Activated T-cell treated with anti-CD3 and anti-CD28 coated beads for 1 hour (primary cell): ENCODE results near the gene BCL2L2.
A peak's percentile ranks its signal among the peaks of the same experiment; 100 is the strongest.

Experiments
- DNase-seq: peaks from one replicate; pipeline ENCODE4 v3.0.0-alpha.2; 2020; ENCODE audit warnings: low read depth

Gene BCL2L2

DNA sequence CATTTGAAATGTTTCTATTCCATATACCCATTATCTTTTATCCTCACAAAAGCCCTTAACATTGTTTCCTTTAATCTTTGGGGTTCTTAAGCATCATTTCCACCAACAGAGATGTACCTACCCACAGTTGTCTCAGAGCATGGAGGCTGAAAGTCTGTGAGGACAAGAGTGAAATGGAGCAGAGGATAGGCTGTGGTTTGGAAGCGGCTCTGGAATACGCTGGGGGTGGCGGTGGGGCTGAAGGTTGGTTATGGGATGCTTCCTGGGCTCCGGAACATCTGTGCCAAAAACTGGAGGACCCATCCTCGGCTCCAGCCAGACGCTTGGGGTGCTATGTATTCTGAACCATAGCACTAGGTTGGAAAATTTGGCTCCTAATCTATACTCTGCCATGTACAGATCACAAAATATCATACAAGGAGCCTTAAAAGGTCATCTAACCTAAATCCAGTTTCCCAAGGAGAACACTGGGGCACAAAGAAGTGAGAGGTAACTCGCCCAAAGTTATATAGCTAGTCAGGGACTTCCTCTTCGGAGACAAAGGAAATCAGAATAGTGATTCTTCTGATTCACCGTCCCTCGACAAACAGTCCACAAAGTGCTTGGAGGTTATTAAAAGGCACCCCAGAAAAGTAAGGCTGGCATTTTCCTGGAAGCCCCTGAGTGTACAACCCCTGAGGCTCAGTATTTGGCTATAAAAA, 6.5 kb upstream of the BCL2L2 start:
- DNase-seq = no peak

DNA sequence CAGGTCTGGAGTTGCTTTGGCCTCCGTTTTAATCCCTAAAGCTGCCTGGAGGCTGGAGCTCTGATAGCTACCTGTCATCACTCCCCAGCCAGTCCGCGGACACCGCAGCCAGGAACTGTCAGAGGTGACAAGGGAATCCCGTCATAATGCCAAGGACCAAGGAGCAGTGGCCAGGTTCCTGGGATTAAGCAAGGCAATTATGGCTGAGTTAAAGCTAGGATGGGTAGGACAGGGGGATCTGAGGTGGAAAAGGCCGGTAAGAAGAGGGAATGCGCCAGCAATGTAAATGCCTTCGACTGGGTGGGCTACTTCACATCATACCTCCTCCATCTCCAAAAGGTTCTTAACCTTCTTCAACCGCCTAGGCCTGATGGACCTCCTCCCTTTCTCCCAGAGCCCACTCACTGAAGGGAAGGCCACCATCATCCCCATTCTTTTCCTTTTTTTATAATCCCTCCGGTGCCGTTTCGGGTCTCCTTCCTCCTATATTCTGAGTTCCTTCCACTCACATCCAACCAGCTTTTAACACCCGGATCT, 5.9 kb upstream of the BCL2L2 start:
- DNase-seq = no peak

- peak; percentile 93 for DNase-seq
Observed at GRCh38 chr14:23301288-23301968, 5.2 kb upstream of the BCL2L2 start.

DNA sequence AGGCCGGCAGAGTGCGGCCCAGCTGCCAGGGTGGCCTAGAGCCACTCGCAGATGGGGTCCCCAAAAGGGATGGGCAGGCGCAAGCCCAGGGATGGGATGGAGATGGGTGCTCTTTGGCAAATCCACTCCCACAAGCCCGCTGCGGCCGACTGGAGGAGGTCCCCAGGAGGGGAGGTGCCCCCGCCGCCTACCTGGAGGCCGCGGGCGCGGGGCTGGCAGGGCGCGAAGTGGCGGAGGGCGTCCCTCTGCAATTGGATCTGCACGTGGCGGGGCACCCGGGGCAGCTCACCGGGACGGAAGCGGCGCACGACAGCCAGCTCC, 4.7 kb upstream of the BCL2L2 start:
- DNase-seq = no peak

GRCh38 chr14:23302290-23303225, 4.1 kb upstream of the BCL2L2 start, which contains the start of gene PPP1R3E:
PPP1R3E (minus strand) TSS chr14:23302859; CDS start chr14:23302576, 283 bp downstream.
- DNase-seq = peak; percentile 81

DNA sequence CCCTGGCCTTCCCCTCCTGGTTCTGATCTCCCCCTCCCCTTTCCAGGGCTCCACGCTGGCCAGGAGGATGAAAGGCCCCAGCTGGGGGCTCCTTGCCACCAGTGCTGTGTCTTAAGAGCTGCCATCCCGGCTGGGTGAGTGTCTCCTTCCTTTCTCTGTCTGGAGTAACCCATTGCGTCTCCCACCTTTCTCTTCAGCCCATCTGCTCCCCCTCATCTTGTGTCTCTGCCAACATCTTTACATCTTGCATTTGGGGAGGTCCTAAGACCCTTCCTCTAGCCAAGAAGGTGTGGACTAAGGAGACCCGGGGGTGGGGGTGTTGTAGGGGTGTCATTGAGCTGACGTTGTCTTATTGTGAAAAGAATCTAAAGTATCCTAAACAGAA, 505 bp downstream of the BCL2L2 start:
- no peak for DNase-seq

DNA sequence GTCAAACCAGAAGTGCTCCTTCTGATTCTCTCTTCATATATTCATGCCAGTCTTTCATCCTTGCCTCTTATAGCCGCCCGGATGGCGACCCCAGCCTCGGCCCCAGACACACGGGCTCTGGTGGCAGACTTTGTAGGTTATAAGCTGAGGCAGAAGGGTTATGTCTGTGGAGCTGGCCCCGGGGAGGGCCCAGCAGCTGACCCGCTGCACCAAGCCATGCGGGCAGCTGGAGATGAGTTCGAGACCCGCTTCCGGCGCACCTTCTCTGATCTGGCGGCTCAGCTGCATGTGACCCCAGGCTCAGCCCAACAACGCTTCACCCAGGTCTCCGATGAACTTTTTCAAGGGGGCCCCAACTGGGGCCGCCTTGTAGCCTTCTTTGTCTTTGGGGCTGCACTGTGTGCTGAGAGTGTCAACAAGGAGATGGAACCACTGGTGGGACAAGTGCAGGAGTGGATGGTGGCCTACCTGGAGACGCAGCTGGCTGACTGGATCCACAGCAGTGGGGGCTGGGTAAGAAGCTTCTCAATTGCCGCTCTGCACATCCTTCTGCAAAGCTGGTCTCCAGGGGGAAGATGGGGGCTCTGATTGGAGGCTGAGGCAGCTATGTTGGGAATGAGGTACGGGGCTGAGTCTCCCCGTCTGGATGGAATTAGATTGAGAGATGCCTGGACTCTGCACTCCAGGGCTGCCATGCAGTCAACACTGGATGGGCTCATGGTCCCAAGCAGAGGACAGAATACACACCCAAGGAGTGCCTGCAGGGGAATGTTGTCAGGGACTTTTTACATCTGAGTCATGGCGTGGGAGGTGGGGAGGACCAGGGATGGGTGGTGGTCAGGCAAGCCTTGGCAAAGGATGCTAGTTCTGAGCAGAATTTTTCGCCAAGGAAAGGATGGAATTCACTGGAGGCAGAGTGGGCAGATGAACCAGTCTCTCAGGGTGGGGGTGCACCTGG, 1.3 kb downstream of the BCL2L2 start:
- no peak for DNase-seq

DNA sequence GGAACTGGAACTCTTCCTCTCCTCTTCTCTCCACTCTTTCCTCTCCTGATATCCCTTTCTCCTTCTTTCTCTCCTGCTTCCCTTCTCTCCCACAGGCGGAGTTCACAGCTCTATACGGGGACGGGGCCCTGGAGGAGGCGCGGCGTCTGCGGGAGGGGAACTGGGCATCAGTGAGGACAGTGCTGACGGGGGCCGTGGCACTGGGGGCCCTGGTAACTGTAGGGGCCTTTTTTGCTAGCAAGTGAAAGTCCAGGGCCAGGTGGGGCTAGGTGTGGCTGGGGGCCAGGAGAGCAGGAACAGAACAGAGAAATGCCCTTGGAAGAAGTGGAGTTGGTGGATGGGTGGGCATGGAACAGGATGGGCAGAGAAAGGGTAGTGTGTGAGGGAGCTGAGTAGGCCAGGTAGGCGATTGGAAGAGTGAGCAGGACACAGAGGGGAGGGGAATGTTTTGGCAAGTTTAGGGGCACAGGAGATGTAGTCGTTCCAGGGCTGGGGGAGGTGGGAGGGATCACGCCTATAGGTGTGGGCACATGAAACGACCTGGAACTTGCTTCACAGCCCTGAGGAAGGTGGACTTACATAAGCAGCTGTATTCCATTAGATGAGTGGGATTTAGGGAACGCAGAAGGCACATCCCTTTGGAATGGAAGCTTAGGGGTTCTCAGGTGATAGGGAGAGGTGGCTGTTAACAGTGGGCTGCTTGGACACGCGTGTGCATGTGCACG, 2.2 kb downstream of the BCL2L2 start:
- no peak for DNase-seq

- DNase-seq = no peak
Observed at GRCh38 chr14:23310546-23310945, 3.9 kb downstream of the BCL2L2 start.

- no peak for DNase-seq
Observed at GRCh38 chr14:23316300-23316699, 9.7 kb downstream of the BCL2L2 start.

- no peak for DNase-seq
Observed at GRCh38 chr14:23319746-23320583, 13.3 kb downstream of the BCL2L2 start.

DNA sequence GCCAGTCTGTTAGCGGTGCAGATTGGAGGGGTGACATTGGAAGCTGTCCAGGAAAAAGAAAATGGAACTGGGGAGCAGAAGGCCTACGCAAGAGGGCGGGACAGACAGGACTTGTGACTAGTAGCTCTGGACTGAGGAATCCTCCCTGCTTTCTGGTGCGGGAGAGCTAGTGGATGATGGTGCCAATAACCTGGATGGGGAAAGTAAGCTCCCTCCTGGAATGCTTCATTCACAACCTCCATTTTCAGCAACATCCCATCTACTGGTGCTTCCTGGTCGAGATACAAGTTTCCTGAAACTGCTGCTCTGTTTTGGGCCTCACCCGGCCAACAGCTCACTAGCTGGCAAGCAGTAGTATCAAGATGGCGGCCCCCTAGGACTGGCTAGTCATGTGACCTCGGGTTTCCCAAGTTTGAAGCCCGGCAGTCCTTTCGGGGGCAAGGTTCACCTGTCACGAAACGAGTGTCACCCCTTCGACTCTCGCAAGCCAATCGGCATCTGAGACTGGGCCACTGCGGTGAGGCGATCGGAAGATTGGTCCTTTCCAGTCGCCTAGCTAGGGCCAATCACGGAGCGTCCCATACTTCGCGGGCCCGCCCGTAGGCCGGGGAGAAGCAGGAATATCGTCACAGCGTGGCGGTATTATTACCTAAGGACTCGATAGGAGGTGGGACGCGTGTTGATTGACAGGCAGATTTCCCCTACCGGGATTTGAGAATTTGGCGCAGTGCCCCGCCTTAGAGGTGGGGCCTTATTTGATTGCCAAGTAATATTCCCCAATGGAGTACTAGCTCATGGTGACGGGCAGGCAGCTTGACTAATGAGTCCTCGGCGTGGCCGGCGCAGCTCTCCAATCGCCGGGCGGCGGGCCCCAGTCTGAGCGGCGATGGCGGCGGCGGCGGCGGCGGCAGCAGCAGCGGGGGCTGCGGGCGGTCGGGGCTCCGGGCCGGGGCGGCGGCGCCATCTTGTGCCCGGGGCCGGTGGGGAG, 14.2 kb downstream of the BCL2L2 start, which contains the start of gene PABPN1:
Gene PABPN1 (plus strand): TSS at position 874 of the 988 bp plus-strand sequence. CDS start 13 bp downstream, at position 887.
- peak; percentile 94 for DNase-seq

GRCh38 chr14:23321572-23322547, 15.2 kb downstream of the BCL2L2 start:
- DNase-seq = peak; percentile 20

- no peak for DNase-seq
Observed at GRCh38 chr14:23322568-23323517, 16.2 kb downstream of the BCL2L2 start.

GRCh38 chr14:23323838-23324454, 17.3 kb downstream of the BCL2L2 start:
- no peak for DNase-seq
